Upper lobe of left lung (tissue), 4 donors: ENCODE results near the gene CBX2.

Experiments used
- CTCF ChIP-seq, 6 experiments: fragments of 450-650 bp in 4 of 6; fragments of 200-600 bp in 2 of 6; sonication (generic) in 2 of 6; IDR thresholded peaks; one replicate each; pipeline ENCODE4 v1.5.1; 2016 to 2019; ENCODE audit warnings: antibody characterized with exemption in 6 of 6
- EP300 ChIP-seq, 4 donors: sonication (generic); formaldehyde crosslinking; IDR thresholded peaks; one replicate each; pipeline ENCODE4 v1.5.1; 2017; ENCODE audit warnings: antibody characterized with exemption in 4 of 4, control low read depth in 2 of 4
- POLR2A ChIP-seq, 4 donors: fragments of 450-650 bp; IDR thresholded peaks; one replicate each; pipeline ENCODE4 v1.5.1; 2016 to 2017; ENCODE audit warnings: antibody characterized with exemption in 4 of 4, mild to moderate bottlenecking in 2 of 4
- POLR2AphosphoS5 ChIP-seq, 2 donors: sonication (generic); formaldehyde crosslinking; IDR thresholded peaks; one replicate each; pipeline ENCODE4 v1.5.1; 2017; ENCODE audit warnings: antibody characterized with exemption in 2 of 2

GRCh38 chr17:79783891-79784290 is 5.9 kb downstream of the CBX2 start:
- TF ChIP-seq CTCF (IDR thresholded peaks at IDR 0.05) = no peak
- TF ChIP-seq EP300 (IDR thresholded peaks at IDR 0.05) = no peak
- no peak for TF ChIP-seq POLR2AphosphoS5 (IDR thresholded peaks at IDR 0.05)
- no peak for TF ChIP-seq POLR2A (IDR thresholded peaks at IDR 0.05)
